Measurements from ENCODE around the gene ALK.

The ALK gene

GRCh38 chr2:29561628-29562027 is 359.8 kb downstream of the ALK start:
- no peak for DNase-seq

DNA sequence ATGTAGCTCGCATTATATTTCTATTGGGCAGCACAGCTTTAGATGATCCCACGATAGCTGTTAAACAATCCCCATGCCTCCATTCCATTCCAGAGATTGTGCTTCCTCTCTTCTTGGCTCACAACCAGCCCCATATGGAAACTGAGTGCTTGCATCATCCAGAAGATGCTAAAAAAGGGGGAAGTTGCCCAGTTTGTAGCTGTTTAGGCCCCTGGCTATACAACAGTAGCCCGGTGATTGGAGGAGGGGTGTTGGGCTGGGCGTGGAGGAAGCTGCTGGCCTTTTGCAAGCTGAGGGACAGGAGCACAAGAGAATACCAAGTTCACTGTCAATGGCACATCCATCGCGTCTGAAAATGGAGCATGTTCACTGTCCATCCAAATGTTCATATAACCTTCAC is 360.2 kb downstream of the ALK start:
- DNase-seq = no peak

DNA sequence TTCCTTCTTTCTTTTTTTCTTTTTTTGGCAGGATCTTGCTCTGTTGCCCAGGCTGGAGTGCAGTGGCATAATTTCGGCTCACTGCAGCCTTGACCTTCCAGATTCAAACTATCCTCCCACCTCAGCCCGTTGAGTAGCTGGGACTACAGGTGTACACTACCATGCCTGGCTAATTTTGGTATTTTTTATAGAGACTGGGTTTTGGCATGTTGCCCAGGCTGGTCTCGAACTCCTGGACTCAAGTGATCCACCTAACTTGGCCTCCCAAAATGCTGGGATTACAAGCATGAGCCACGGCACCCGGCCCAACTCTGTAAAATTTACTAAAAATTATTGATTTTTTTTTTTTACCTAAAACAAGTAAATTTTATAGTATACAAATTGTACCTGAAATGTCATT is 360.8 kb downstream of the ALK start:
- DNase-seq = no peak

- no peak for DNase-seq
These were observed 361.4 kb downstream of the ALK start for GRCh38 chr2:29560030-29560429.

DNA sequence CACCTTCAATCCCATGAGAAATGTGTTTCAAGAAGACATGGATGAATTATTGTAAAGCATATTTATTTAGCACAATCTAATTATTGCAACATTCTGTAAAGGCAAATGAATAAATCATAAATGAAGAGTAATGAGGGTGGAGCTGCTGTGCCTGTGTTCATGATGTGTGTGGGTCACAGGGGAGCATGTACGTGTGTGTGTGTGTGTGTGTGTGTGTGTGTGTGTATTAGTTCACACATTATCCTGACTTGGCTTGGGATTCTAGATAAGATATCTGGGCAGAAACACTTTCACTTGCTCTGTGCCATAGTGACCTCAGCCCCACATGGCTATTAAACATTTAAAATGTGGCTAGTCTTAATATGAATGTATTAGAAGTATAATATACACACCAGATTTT is 361.8 kb downstream of the ALK start:
- no peak for DNase-seq

GRCh38 chr2:29558097-29558496 is 363.3 kb downstream of the ALK start:
- DNase-seq = no peak

- no peak for DNase-seq
These were observed 364.1 kb downstream of the ALK start for GRCh38 chr2:29557268-29557667.

DNA sequence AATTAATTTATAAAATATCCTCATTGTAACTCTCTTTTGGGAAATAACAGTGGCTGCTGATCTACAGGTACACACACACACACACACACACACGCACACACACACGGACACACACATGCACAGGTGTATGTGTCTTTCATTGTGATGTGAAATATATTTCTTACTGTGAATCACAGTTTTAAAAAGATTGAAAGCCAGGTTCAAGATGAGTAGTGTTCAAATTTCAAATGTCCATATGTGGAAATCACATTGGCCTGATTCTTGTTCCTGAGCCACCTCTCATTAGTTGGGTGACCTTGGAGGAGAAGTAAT is 372.4 kb downstream of the ALK start:
- no peak for DNase-seq

DNA sequence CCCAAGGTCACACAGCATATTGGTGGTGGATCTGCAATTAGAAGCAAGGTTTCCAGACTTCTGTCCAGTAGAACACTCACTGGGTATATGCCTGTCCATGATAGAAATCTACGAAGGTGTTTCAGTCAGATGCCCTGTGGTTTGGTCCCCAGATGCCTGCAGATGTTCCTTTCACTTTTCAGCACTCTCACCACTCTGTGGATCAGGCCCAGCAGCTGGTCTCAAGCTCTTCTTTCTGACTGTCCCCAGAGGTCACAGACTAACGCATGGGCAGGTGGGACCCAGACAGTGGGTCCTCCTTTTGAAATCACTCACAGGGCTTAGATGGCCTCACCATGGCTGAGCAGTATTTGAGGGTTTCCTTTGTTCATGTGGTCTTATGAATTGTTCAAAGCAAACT is 376.5 kb downstream of the ALK start:
- no peak for DNase-seq

GRCh38 chr2:29544031-29544430 is 377.4 kb downstream of the ALK start:
- DNase-seq = no peak

DNA sequence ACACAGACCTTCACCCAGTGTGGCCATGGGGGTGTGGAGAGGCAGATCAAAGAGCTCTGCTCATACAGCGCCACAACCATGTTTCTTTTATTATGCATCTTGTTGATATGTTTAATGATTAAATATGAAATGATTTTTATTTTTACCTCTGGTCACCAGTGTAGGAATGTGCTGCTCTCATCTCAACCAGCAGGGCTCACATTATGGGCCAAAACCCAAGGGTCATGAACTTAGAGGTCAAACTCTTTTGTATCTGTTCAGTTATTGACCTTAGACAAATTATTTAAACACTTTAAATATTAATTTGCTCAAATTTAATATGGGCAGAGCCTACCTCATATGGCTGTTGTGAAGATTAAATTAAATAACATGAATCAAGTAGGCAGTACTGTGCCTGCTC is 386.2 kb downstream of the ALK start:
- no peak for DNase-seq

GRCh38 chr2:29532436-29532835 is 388.9 kb downstream of the ALK start:
- no peak for DNase-seq

DNA sequence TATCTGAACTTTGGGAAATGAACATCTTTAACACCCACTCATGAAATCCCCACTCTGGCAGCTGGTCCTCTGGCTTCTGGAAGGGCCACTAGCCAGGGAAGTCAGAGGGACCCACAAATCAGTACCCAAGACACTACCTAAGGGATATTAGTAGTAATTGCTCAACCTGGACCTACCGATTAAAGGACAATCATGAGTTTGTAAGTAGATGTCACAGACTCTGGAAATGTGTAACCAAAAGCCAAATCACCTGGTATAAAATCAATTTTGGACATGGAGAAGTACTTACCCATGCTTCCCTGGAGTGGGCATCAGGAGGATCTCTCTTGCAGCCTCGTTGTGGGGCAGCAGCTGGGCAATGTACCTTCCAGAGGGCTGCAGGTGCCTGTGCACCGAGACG is 389.8 kb downstream of the ALK start:
- DNase-seq = no peak

DNA sequence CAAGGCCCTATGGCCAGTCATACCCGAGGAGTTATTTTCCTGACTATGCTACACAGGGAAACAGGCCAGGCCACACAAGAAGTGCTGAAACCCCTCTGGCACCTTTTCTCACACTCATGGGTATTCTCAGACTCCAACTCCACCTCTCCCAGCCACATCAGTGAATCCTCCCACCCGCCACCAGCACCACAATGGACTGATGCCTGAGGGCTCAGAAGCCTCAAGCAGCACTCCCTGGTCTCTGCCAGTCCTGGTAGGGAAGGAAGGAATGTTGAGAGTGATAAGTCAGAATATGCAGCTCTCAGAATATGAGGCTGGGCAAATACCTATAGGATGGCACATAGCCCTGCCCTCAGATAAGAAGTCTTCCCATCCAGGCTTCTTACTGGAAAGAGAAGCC is 391.1 kb downstream of the ALK start:
- no peak for DNase-seq

- DNase-seq = no peak
These were observed 392.4 kb downstream of the ALK start for GRCh38 chr2:29528891-29529520.

- DNase-seq = no peak
These were observed 393.0 kb downstream of the ALK start for GRCh38 chr2:29528371-29528770.

- no peak for DNase-seq
These were observed 393.4 kb downstream of the ALK start for GRCh38 chr2:29527947-29528346.

- no peak for DNase-seq
These were observed 394.5 kb downstream of the ALK start for GRCh38 chr2:29526587-29527586.

DNA sequence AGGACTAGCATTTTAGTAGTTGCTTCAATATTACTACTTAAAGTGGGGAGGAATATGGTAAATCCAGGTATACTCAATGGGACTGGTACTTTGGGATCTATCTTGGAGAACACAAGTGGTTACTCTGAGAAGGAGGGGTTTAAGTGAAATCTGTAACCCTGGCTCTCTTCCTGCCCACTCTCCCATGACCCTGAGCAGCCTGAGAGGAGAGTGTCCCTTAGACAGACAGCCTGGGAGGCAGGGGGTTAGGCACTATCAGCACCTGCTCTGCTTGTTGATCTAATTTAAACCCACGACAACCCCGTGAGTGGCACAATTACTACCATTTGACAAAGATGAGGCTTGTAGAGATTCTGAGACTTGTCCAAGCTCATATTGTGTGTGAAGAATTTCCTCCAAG is 395.5 kb downstream of the ALK start:
- DNase-seq = no peak

DNA sequence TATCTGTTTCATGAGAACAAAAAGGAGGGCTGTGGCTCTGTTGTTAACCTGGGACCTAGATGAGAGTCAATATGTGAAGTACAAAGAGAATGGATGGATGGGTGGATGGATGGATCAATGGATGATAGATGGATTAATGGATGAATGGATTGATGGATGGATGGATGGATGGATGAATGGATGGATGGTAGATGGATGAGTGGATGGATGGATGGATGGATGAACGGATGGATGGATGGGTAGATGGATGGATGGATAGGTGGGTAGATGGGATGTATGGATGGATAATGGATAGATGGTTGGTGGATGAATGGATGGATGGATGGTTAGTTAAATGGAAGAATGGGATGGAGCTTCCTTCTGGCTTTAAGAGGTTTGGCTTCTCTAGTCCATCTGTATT is 396.7 kb downstream of the ALK start:
- no peak for DNase-seq

- DNase-seq = no peak
These were observed 398.3 kb downstream of the ALK start for GRCh38 chr2:29522951-29523669.

- DNase-seq = no peak
These were observed 401.4 kb downstream of the ALK start for GRCh38 chr2:29520001-29520400.

GRCh38 chr2:29519338-29519925 is 402.0 kb downstream of the ALK start:
- peak; percentile 52 for DNase-seq
